NCI-H2029 treated with DMSO at 0.1 percent for 48 hours (cell line): ENCODE measurements around the gene MASP1.

ENCODE experiments used
- DNase-seq: peaks from one replicate; lab custom pipeline; 2025; lab: John Stamatoyannopoulos, UW

Gene MASP1, protein sequence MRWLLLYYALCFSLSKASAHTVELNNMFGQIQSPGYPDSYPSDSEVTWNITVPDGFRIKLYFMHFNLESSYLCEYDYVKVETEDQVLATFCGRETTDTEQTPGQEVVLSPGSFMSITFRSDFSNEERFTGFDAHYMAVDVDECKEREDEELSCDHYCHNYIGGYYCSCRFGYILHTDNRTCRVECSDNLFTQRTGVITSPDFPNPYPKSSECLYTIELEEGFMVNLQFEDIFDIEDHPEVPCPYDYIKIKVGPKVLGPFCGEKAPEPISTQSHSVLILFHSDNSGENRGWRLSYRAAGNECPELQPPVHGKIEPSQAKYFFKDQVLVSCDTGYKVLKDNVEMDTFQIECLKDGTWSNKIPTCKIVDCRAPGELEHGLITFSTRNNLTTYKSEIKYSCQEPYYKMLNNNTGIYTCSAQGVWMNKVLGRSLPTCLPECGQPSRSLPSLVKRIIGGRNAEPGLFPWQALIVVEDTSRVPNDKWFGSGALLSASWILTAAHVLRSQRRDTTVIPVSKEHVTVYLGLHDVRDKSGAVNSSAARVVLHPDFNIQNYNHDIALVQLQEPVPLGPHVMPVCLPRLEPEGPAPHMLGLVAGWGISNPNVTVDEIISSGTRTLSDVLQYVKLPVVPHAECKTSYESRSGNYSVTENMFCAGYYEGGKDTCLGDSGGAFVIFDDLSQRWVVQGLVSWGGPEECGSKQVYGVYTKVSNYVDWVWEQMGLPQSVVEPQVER

DNA sequence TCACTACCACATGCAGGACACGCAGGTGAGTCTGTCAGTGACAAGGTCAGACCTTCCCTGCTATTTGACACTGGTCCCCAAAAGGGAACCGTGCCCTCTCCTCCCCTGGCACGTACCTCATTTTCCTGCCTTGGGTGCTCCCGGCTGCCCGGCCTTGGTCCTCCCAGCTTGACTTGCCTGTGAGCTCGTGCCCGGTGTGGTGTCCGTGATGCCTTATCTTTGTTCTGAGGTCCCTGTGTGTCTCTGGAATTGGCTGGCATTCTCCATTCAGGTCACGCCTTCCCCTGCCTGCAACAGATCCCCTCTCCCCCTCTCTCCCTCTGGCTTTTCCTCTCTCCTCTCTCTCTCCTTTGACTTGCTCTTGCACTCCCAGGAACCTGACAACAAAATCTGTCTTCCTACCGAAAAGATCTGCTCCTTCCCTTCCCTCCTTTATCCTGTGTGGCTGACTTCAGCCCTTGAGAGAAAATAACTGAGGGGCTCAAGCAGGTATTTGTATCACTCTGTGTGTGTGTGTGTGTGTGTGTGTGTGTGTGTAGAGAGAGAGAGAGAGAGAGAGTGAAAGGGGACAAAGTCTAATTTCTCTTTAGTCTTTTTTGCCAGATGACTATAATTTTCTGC is at the start of gene MASP1:
TSS of gene MASP1 (minus strand) at position 226 of the 621 bp plus-strand sequence. CDS start at position 121, 105 bp downstream.
- no peak for DNase-seq

DNA sequence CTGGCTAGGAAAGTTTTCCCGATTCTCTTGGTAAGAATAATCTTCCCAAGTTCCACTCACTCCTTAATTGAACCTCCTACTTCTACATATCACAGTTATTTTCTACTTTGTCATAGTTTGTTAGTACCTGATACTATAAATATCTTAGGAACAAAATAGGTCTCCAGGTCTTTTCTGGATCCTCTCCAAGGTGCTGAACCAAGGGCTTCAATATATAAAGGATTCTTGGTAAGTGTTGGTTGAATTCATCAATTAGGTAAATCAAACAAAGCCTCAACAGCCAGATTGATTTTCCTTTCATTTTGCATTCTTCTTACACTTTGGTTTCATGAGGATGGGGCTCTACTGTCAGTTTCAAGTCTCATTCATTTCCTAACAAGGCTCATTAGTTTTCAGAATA is 49.0 kb upstream of the MASP1 start:
- DNase-seq: no peak

DNA sequence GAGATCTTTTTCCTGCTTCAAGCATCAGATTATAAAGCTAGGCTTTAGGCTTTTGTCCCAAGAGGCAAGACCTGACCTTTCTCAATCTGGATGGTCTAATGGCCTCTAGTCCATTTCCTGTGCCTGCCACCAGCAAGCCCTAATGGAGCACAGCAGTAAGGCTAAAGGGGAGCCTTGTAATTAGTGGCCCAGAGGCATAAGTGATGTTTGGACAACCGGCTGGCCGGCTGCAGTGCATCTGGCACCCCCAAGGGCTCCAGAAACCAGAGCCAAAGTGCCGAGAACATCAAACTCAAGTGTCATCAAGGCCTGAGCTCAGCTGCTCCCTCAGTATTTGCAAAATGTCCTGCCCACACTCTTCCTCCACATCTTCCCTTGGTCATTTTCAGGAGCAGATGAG is 44.8 kb upstream of the MASP1 start:
- no peak for DNase-seq

DNA sequence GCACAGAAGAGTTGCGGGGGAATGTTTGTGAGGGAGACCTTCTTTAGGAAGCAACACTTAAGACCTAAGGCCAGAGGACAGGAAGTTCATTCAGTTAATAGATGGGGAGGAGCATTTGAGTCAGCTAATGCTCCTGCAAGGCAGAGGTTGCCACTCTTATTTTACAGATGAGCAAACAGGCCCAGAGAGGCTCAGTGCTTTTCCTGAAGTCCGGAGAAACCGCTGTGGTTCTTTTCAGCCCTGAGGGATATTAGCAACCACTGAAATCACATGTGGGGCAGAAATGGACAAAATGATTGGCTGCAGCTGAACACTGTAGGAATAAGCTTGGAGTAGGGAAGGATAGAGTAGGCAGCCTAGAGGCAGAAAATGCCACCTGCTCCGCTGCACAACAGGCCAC is 43.4 kb upstream of the MASP1 start:
- DNase-seq: no peak

DNA sequence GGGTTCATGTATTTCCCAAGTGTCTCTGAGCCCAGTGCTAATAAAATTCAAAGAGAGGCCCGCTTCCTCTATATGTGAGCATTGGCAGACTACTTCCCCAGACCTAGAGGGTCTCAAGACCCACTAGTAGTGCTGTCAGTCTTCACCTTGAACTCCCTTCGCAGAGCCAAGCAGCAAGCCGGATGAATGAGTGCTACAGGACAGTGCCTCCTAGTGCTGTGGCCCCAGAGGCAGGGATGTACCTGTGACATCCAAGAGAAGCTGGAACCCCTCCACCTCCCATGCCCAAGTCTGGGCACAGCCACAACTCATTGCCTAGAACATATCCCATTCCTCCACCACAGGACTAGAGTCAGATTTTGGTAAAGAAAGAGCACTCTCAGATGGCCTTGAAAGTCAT is 37.2 kb upstream of the MASP1 start:
- no peak for DNase-seq

DNA sequence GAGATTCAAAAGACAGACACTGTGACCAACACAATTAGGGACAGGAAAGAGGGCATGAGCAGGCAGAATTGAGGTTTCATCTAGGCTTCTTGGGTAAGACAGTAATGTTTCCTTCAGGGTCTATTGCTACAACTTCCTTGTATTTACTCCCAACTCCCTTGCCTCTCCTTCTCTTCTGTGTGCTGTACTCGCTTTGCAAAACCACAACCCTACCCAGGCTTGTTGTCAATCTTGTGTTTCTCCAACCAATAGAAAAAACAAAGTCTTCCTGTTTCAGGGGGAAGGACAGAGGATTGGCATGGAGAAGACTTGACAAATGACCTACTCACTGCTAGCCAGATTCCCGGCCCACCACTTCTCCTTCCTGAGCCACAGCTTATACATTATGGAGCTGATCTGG is 36.3 kb upstream of the MASP1 start:
- DNase-seq: no peak

DNA sequence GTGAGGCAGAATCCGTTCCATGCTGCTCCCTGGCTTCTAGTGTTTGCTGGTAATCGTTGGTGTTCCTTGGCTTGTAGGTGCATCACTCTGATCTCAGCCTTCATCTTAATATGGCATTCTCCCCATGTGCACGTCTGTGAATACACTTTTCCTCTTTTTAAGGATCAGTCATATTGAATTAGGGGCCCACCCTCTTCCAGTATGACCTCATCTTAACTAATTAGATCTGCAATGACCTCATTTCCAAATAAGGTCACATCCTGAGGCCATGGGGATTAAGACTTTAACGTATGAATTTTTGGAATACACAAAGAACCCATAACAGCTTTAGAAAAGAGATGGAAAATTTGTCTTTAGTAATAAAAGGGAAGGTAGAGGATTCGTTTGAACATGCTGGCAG is 34.1 kb upstream of the MASP1 start:
- DNase-seq: no peak

DNA sequence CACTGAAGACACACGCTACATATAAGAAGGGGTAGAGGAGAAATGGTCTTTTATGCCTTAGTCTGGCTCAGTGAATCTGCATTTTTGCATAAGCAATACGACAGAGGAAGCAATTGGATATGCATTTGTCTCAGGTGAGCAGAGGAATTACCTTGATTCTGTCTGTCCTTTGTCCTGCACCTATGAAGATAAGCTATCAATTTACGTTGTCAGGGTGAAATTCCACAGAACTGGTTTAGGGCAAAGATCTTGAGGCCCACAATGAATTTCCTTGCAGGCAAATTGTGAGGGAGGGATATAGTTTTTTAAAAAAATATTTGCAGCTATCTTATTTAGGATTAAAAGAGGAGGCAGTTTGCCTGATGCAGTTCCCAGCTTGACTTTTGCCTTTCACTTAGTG is 31.6 kb upstream of the MASP1 start:
- no peak for DNase-seq

DNA sequence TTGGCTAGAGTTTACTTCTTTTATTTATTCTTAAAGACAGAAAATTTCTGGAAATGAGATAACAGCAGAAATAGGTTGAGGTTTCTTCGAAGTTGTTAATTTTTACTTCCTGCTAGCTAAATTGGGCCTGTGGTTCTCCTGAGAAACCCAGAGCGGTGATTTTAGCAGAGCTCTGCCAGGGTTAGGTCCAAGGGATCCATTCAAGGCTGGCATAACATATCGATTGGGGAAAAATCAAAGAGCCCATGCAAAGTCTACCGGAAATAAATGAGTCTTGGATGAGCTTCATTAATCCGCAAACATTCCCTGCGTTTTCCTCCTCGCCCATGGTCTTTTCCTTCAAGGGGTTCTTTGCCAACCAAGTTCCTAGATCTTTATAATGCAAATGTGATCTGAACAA is 30.8 kb upstream of the MASP1 start:
- DNase-seq: no peak

DNA sequence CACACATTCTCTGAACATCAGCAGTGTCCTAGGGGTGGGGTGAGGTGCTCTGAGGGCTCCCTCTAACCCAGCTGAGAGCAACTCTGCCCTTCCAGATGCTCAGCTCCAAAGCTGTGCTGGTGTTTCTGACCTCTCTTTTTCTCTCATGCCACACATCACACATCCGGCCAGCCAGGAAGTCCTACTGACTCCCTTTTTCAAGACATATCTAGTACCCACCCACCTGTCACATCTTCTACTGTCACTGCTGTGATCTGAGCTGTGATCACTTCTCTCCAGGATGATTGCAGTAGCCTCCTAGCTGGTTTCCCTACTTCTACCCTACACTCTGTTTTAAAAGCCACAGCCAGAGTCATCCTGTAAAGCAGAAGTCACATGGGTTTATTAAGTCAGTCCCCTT is 30.2 kb upstream of the MASP1 start:
- no peak for DNase-seq

DNA sequence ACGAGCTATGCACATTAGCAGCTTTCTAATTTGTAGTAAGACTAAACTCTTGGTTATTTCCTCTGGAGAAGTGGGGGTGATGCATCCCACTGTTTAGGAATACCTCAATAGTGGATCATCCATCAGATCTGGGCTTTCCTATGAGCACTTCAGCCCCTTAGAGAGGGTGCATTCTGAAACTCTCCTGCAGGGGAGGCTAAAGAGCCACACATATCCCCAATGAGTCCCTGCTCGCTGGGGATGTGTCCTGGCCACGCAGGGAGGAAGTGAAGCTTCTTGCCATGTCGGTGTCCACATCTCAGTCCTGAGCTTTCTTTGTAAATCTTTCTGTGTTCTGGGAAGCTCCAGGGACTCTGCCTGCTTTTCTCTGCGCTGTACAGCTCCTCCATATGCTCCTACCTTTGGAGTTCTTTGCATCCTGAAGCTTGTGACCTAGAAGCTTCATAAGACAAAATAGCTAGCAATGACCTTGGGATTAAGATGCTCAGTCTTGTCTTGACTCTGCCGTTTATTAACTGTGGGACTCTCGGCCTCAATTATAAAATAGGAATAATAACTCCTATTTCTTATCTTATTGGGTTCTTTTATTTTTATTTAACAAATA is 28.3 kb upstream of the MASP1 start:
- no peak for DNase-seq

DNA sequence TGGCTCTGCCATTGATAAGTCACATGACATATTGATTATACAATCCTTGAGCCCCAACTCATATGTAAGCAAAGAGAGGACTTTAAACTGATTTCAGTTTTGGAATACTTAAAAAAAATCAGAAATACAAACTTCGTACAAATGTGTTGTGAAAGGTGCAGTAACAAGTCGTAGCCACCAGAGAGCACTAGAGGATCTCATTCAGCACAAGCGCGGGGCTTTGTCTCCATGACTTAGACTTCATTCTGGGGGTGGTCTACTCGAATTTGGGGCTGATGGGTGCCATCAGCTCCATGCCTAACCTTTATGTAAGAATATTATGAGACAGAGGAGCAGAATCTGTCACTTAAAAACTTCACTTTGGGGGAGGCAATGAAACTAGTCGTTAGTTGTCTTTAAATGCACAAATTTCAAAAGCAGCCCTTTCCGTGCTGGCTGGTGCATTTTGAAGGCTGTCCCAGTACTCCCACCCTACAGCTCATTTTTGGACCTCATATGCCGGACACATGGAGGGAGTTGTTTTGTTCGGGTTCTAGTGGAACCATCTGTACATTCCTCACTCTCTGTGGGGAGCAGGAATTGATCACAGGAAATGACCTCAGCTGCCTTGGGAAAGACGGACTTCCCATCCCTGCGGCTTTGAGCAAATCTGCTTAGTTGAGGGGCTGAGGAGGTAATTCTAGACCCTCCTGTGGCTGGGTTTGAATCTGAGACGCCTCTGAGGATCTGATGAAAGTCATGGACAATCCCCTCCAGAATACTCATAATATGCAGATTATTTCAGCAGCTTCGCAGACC is 27.5 kb upstream of the MASP1 start:
- peak; percentile 4 for DNase-seq

DNA sequence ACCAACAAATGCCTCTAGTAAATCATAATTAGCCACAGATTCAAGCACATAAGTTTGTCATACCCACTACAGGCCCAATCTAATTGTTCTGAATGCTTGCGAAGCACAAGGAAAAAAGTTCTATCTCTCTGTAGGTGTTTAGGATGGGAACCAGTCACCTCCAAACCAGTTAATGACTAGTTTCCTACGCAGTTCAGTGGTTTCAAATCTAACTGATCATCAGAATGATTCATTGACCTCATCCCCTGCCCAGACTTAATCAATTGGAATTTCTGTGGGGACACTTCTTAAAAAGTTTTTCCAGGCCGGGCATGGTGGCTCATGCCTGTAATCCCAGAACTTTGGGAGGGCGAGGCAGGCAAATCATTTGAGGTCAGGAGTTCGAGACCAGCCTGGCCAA is 24.3 kb upstream of the MASP1 start:
- no peak for DNase-seq

DNA sequence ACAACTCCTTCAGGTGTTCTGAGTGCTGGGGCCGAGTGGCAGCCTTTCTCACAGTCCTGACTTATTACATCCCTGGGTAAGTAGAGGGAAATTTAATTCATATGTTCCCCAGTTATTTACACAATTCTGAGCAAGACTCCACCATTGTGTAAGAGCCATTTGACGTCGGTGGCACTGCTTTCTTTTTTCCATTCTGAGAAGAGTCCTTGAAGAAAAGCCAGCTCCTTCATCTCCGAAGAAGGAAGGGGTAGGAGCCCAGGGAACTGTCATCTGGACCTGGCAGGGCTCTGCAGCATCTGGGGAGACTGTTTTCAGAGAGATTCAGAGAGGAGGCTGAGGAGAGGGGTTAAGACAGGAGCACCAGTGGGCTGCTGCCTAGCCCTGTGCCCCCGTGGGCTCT is 22.6 kb upstream of the MASP1 start:
- no peak for DNase-seq

DNA sequence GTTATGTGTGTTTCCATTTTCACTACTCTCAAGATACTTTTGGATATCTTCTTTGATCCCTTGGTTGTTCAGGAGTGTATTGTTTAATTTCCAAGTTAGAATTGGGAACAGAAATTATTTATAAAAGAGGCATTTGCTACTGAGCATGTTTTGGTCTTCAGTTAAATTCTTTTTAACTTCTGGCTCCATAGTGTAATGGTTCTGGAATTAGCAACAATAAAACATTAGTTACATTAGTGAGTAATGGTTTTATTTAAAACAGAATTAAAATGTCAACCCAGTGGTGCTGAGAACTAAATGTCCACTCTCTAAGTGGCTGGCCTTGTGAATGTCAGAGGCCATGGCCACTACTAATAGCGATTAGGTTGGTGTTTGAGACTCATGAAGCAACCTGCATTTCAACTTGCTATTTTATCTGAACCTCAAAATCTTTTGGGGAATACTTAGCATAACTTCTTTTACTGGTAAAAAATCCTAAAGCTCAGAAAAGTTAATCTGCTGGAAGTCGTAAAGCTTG is 19.5 kb upstream of the MASP1 start:
- no peak for DNase-seq

DNA sequence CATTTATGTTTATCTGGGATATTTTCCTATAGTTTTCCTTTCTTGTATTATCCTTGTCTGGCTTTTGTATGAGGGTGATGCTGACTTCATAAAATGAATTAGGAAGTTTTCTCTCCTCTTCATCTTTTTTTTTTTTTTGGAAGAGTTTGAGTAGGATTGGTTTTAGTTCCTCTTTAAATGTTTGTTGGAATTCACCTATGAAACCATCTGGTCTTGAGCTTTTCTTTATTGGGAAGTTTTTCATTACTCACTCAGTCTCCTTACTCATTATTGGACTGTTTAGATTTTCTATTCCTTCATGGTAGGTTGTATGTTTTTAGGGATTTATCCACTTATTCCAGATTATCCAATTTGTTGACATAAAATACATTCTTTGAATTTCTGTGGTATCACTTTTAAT is 18.7 kb upstream of the MASP1 start:
- DNase-seq: no peak

DNA sequence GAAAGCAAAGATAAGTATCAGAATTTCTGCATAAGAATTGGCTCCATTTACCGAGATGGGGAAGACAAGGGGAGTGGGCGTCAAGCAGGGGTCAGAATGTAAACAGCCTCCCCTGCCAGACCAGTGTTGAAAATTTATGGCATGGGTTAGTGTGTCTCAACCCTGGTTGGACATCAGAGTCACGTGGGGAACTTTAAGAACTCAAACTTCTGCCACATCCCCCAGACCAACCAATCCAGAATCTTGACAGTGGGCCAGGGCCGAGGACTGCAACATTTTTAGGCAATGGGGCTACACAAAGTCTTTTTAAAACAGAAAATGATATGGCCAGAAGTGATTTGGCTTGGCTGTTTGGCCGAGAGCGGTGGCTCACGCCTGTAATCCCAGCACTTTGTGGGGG is 14.3 kb upstream of the MASP1 start:
- no peak for DNase-seq

DNA sequence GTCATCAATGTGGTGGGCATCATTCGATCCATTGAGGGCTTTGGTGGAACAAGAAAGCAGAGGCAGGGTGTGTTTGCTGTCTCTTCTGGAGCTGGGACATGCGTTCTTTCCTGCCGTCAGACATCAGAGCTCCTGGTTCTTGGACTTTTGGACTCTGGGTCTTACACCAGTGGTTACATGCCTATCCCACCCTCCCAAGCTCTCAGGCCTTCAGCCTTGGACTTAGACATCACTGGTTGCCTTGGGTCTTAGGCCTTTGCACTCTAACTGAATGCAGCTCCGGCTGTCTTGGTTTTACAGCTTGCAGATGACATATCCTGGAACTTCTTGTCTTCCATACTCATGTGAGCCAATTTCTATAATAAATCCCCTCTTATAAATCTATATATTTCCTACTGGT is 8.1 kb upstream of the MASP1 start:
- DNase-seq: no peak

DNA sequence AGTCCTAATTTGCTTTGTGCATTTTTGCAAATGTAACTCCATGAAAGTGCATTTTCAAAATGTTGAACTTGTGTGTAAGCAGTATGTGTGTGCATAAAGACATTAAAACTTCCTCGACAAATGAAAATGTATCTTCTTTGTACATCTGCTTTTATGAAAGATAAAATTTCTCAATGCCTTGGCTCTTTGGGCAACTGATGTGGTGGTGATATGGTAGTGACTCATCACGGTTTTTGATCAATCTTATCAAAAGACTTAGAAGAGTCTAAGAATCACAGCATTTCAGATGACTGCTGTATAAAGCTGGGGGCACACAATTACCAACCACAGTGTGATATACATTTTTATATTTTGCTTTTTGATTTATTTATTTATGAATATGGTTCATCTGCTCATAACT is 5.4 kb upstream of the MASP1 start:
- DNase-seq: no peak

DNA sequence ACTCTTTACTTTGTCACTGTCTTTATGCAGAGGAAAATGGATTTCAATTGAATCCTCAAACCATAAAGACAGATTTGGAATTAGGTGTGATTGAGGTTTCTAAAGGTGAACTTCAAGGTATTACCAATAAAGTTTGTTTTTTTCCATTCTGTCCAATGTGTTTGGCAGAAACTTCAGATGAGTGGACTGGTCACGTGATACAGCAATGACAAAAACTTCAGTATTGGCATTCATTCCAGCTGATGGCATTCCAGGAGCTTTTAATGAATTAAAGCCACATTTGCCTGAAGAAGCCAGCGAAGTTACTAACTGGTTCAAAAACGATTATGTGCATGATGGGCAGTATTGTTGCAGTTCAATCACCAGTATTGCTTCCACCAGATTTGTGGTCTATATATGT is 4.5 kb upstream of the MASP1 start:
- DNase-seq: no peak

DNA sequence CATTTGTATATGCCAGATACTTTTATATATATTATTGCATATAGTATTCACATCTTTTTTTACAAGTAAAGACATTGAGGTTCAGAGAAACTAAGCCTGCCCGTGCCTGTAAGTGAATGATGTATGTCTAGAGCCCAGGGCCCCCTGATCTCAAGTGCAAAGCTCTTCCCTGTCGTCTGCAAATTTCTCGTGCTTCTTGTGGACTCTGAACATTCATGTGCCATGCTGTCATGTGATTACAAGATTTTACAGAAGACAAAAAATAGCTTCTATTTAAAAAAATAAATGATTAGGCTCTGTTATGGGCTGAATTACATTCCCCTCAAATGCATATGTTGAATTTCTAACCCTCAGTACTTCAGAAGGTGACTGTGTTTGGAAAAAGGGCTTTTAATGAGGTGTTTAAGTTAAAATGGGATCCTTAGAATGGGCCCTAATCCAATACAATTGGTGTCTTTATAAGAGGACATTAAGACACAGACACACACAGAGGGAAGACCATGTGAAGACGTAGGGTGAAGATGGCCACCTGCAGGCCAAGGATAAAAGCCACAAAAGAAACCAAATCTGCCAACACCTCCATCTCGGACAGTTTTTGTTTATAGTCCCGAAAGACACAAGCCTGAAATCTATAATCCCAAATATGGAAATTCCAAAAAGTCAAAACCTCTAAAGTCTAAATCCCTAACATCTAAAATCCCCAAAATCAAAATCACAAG is 3.9 kb upstream of the MASP1 start:
- no peak for DNase-seq
